Urinary bladder (tissue), 2 donors: Measurements from ENCODE around the gene RPSA. TPM values are rescaled to one million over a fixed set of nuclear protein-coding genes. Genes with fewer than 3 reads are reported as not detected.

Source experiments
- polyA plus RNA-seq: library from polyadenylated mRNA; stranded (reverse); fragments of 200-250 nt; gene quantifications from one replicate; pipeline ENCODE4 v1.2.3, GENCODE V29; 2013
- small RNA-seq: library from RNA; depleted of rRNA; stranded (forward); fragments of <200 nt; gene quantifications from one replicate; pipeline ENCODE3, GENCODE V24; 2014
- total RNA-seq: library from RNA; depleted of rRNA; stranded (reverse); fragments of >200 nt; gene quantifications from one replicate; pipeline ENCODE4 v1.2.3, GENCODE V29; 2014
- donor health status: healthy.

Gene RPSA
- total and polyA plus RNA-seq, 2 donors: 970 to 1,326 TPM

Small RNA genes within 50 kb of the gene (small RNA-seq; reads per million reads assigned to genes)
- not detected for gene SNORA6
- not detected for gene SNORA62

Other genes with a start within 250 kb of the RPSA start
- 1.1 TPM for gene XIRP1, start 214.1 kb upstream of the RPSA start, total RNA-seq
- 0.03 TPM for gene XIRP1, start 214.1 kb upstream of the RPSA start, polyA plus RNA-seq
- gene CX3CR1, start 126.7 kb upstream of the RPSA start, total RNA-seq: 5.6 TPM
- 0.24 TPM for gene CX3CR1, start 126.7 kb upstream of the RPSA start, polyA plus RNA-seq
- gene CCR8, start 77.0 kb upstream of the RPSA start, total RNA-seq: not detected
- not detected for gene CCR8, start 77.0 kb upstream of the RPSA start, polyA plus RNA-seq
- 10.7 TPM for gene SLC25A38, start 23.4 kb upstream of the RPSA start, total RNA-seq
- 38.6 TPM for gene SLC25A38, start 23.4 kb upstream of the RPSA start, polyA plus RNA-seq
- gene MOBP, start 61.0 kb downstream of the RPSA start, total RNA-seq: 0.05 TPM
- 0.94 TPM for gene MOBP, start 61.0 kb downstream of the RPSA start, polyA plus RNA-seq